Mesothelial cell of epicardium (in vitro differentiated cells): ENCODE results near the gene PLXNC1. TPM values are rescaled to one million over a fixed set of nuclear protein-coding genes. Genes with fewer than 3 reads are reported as not detected.

Experiments
- DNase-seq, 2 experiments: peaks; one replicate each; pipeline ENCODE4 v3.0.0; 2021; ENCODE audit warnings: low spot score in 2 of 2; ENCODE audit not compliant: unreplicated experiment in 2 of 2
- H3K27ac Mint-ChIP-seq: 2 replicates; pipeline ENCODE4 v1.8.0; 2021; ENCODE audit warnings: mixed read lengths
- H3K27me3 Mint-ChIP-seq: 2 replicates; pipeline ENCODE4 v1.8.0; 2021; ENCODE audit warnings: low read depth, mixed read lengths
- H3K36me3 Mint-ChIP-seq: 2 replicates; pipeline ENCODE4 v1.8.0; 2021; ENCODE audit warnings: mixed read lengths
- H3K4me1 Mint-ChIP-seq: 2 replicates; pipeline ENCODE4 v1.8.0; 2021; ENCODE audit warnings: mixed read lengths
- H3K4me3 Mint-ChIP-seq: 2 replicates; pipeline ENCODE4 v1.8.0; 2021; ENCODE audit warnings: mild to moderate bottlenecking, moderate library complexity, mixed read lengths
- H3K9me3 Mint-ChIP-seq: 2 replicates; pipeline ENCODE4 v1.8.0; 2021; ENCODE audit warnings: mixed read lengths
- CTCF ChIP-seq: fragments of 200-600 bp; sonication (generic); IDR thresholded peaks from one replicate; pipeline ENCODE4 v1.5.0; 2021; ENCODE audit warnings: antibody characterized with exemption; ENCODE audit not compliant: unreplicated experiment
- total RNA-seq: library from RNA; stranded (reverse); gene quantifications from 3 replicates; pipeline ENCODE4 v1.2.1, GENCODE V29; 2021

Gene PLXNC1
- total RNA-seq, 1 donor from 2014 or later = 3.4 TPM

DNA sequence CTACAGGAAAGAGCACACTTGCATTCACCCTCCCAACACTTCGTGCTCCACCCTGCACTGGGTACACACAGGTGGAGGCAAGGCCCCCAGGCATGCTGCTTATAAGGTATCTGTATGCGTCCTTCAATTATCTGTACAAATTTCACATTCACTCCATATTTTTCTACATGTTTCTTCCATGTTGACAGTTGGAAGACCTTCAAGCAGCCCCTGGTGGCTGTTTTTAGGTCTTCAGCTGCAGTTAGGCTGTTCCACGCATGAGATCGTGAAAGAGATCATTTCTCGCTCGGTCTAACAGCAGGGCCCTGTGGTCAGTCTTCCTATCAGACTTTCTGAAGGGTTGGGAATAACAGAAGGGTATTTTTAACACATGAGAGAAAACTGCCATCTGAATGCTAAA lies 47.1 kb downstream of the PLXNC1 start:
- H3K36me3 Mint-ChIP-seq = peaks cover 1% of the 10 kb centered on the region
- no peaks in the 10 kb centered on the region for H3K4me1 Mint-ChIP-seq
- no peak overlapping the region for H3K27ac Mint-ChIP-seq
- TF ChIP-seq CTCF = no peak
- no peaks in the 10 kb centered on the region for H3K27me3 Mint-ChIP-seq
- H3K9me3 Mint-ChIP-seq = peaks cover 30% of the 10 kb centered on the region
- DNase-seq = no peak
- no peak overlapping the region for H3K4me3 Mint-ChIP-seq

DNA sequence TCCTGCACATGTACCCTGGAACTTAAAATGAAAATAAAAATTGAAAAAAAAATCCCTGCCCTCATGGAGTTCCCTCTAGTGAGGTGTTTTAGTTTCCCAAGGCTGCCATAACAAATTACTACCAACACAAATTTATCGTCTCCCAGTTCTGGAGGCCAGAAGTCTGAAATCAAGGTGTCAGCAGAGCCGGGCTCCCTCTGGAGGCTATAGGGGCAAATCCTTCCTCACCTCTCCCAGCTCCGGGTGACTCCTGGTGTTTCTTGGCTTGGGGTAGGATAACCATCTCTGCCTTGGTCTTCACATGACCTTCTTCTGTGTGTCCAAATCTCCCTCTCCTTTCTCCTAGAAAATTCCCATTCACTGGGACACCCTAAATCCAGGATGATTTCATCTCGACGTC lies 50.1 kb downstream of the PLXNC1 start:
- Mint-ChIP-seq H3K4me1 (no peaks in the 10 kb centered on the region), H3K36me3 (peaks cover 1% of the 10 kb centered on the region), H3K9me3 (peaks cover 11% of the 10 kb centered on the region), H3K27me3 (no peaks in the 10 kb centered on the region), H3K4me3 (no peak overlapping the region), H3K27ac (no peak overlapping the region)
- no peak for DNase-seq
- no peak for TF ChIP-seq CTCF

- no peaks in the 10 kb centered on the region for H3K27me3 Mint-ChIP-seq
- H3K27ac Mint-ChIP-seq = no peak overlapping the region
- TF ChIP-seq CTCF = no peak
- H3K36me3 Mint-ChIP-seq = peaks cover under 1% of the 10 kb centered on the region
- H3K4me1 Mint-ChIP-seq = no peaks in the 10 kb centered on the region
- no peak for DNase-seq
- no peak overlapping the region for H3K4me3 Mint-ChIP-seq
- H3K9me3 Mint-ChIP-seq = peaks cover 7% of the 10 kb centered on the region
These were observed 50.5 kb downstream of the PLXNC1 start for GRCh38 chr12:94198872-94199271.

DNA sequence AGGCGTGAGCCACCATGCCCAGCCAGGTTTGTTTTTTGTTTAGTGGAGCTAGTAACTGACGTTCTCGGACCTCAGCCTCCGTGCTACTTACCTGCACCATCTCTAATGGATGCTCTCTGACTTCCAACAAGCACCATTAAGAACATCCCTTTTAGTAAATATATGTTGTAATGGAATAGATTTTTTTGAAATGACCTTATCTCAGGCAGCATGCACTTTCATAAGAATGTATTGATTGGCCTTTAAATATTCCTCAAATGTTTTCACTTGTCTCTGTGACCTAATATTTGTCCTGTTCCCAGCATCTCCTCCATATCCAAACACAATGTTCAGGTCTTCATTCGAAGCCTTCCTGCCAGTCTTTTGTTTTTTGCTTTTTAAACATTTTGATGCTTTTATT lies 51.7 kb downstream of the PLXNC1 start:
- H3K4me3 Mint-ChIP-seq = no peak overlapping the region
- DNase-seq = no peak

GRCh38 chr12:94200695-94201094 lies 52.3 kb downstream of the PLXNC1 start:
- no peak overlapping the region for H3K27ac Mint-ChIP-seq
- H3K9me3 Mint-ChIP-seq = peaks cover 6% of the 10 kb centered on the region
- DNase-seq = no peak
- no peaks in the 10 kb centered on the region for H3K36me3 Mint-ChIP-seq
- TF ChIP-seq CTCF = no peak
- H3K4me3 Mint-ChIP-seq = no peak overlapping the region
- H3K27me3 Mint-ChIP-seq = no peaks in the 10 kb centered on the region
- H3K4me1 Mint-ChIP-seq = peaks cover 6% of the 10 kb centered on the region

More for the DNA sequence above, 51.7 kb downstream of the PLXNC1 start:
- Mint-ChIP-seq H3K27me3 (no peaks in the 10 kb centered on the region), H3K36me3 (no peaks in the 10 kb centered on the region), H3K27ac (no peak overlapping the region), H3K9me3 (peaks cover 6% of the 10 kb centered on the region), H3K4me1 (peaks cover 4% of the 10 kb centered on the region)
- TF ChIP-seq CTCF = no peak
